ENCODE data around the gene RAC3. TPM values are rescaled to one million over a fixed set of nuclear protein-coding genes. Genes with fewer than 3 reads are reported as not detected.

RAC3 gene
- total RNA-seq, 4 donors from 2014 or later, result 4.9 to 10.4 (median 7.0) TPM

DNA sequence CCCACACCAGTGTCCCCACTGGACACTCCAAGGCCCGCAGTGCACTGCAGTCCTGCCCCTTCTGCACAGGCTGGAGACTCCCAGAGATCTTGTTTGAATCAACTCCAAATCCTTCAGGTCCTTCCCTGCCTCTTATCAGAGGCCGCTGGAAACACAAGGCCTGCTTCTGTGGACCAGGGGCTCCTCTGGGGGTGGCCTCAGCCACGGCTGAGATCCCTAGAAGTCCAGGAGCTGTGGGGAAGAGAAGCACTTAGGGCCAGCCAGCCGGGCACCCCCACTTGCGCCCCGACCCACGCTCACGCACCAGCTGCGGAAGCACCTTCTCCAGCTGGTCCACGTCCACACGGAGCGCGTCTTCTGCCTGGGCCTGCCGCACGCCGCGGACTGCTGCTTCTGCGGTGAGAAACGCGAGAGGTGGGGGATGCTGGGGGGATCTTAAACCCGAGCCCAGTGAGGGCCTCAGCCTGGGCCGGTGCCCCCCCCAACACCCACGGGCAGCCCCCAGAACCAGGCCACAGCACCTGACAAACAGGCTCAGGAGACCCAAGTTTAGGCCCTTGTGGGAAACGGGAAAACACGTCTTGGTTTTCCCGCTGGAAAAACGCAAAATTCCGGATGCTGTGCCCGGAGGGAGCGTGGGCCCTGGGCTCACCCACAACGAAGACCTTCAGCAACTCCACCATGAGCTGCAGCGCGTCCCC, 12.3 kb upstream of the RAC3 start:
- no peaks in the 10 kb centered on the region for H3K9me3 ChIP-seq
- H3K27ac ChIP-seq, result no peak overlapping the region
- intact Hi-C loops (cut with DNase I), result no loop called here
- peaks cover 0 to 21% (median 4%) of the 10 kb centered on the region in 3 donors for H3K36me3 ChIP-seq
- DNase-seq, result no peak
- WGBS, 2 donors, result 84 to 95% methylated on average over 2 to 9 of the region's 33 CpGs
- peaks cover 21 to 56% (median 32%) of the 10 kb centered on the region in 3 donors for H3K4me1 ChIP-seq
- TF ChIP-seq CTCF (IDR thresholded peaks at IDR 0.05) (no peak), POLR2A (IDR thresholded peaks at IDR 0.05) (no peak)
- no peaks in the 10 kb centered on the region for H3K27me3 ChIP-seq
- H3K4me3 ChIP-seq, result no peak overlapping the region

DNA sequence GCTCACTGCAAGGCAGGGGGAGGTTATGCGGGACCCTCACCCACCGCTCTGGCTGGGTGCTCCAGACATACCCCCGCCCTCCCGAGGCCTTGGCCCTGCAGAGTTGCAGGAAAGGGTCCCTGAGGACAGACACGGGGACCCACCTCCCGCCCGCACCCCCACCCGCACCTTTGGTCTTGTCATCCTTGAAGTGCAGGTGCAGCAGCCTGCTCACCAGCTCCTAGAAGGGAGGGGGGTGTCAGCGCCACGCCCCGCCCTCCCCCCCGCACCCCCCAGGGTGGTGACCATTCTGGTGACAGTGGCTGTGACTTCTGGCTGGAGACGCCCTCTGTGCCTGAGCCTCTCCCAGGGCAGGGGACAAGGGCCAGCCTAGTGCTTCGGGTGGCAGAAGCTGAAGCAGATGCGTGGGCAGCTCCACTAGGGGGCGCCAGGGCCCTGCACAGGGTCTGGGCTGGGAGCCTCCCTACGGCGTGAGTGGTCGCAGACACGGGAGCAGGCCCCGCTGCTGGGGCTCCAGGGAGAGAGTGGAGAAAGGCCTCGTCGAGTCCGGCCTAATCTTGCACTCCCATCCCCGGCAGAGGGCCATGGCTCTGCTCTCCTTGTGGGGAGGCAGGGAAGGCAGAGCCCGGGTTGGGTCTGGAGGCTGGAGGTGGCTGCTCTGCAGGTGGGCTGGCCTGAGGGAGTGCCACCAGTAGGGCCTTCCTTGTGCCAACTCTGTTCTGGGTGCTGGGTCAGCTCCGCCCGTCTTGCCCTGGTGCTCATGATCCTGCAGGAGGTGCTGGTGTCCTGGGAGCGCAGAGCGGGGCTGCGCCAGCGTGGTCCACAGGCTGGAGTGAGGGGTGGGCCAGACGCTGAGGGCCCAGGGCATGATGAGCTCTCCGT, 11.5 kb upstream of the RAC3 start:
- peaks cover 0 to 21% (median 4%) of the 10 kb centered on the region in 3 donors for H3K36me3 ChIP-seq
- TF ChIP-seq CTCF (IDR thresholded peaks at IDR 0.05), result peak; percentile 39 to 70 (median 58)
- TF ChIP-seq POLR2A (IDR thresholded peaks at IDR 0.05), result no peak
- peaks cover 25 to 56% (median 30%) of the 10 kb centered on the region in 3 donors for H3K4me1 ChIP-seq
- no peaks in the 10 kb centered on the region for H3K9me3 ChIP-seq
- WGBS, 2 donors, result 63 to 66% methylated on average over 8 to 14 of the region's 34 CpGs
- no peak for DNase-seq
- no peak overlapping the region for H3K27ac ChIP-seq
- H3K27me3 ChIP-seq, result no peaks in the 10 kb centered on the region
- intact Hi-C loops (cut with DNase I), result no loop called here
- no peak overlapping the region for H3K4me3 ChIP-seq

GRCh38 chr17:82020572-82021106, 10.8 kb upstream of the RAC3 start:
- Histone ChIP-seq H3K36me3 (peaks cover 0 to 21% (median 4%) of the 10 kb centered on the region in 3 donors), H3K4me1 (peaks cover 25 to 52% (median 30%) of the 10 kb centered on the region in 3 donors), H3K9me3 (no peaks in the 10 kb centered on the region), H3K4me3 (no peak overlapping the region), H3K27ac (no peak overlapping the region), H3K27me3 (no peaks in the 10 kb centered on the region)
- DNase-seq, result no peak
- TF ChIP-seq CTCF (IDR thresholded peaks at IDR 0.05), result no peak
- 84 to 86% methylated on average over 5 to 10 of the region's 14 CpGs for WGBS, 2 donors
- intact Hi-C loops (cut with DNase I), result no loop called here

- Histone ChIP-seq H3K27ac (peak overlapping the region; percentile 9 to 88 (median 80)), H3K9me3 (no peaks in the 10 kb centered on the region), H3K4me3 (peak overlapping the region; percentile 54 to 89 (median 82)), H3K4me1 (peaks cover 25 to 52% (median 30%) of the 10 kb centered on the region in 3 donors), H3K27me3 (no peaks in the 10 kb centered on the region), H3K36me3 (peaks cover 0 to 21% (median 4%) of the 10 kb centered on the region in 3 donors)
- DNase-seq, result no peak
- intact Hi-C loops (cut with DNase I), result no loop called here
- 18% methylated on average over 14 of the region's 25 CpGs; no CpG with 5 or more reads in 1 of the 2 donors for WGBS, 2 donors
- peak; percentile 39 to 86 (median 74) for TF ChIP-seq CTCF (IDR thresholded peaks at IDR 0.05)
- no peak for TF ChIP-seq POLR2A (IDR thresholded peaks at IDR 0.05)
These were observed 10.2 kb upstream of the RAC3 start for GRCh38 chr17:82021107-82021899.

Data from esophagus squamous epithelium (tissue), 5 donors.